Kasumi-1 (cell line): ENCODE data around the gene IRS2.
"Not testable (repeated sequence)": the region's sequence is repeated elsewhere in the genome, so short reads cannot be mapped to it uniquely, and the experiment has no call there.

ENCODE experiments used
- DNase-seq, 2 experiments: peaks; one replicate each; lab custom pipeline; 2025; lab: John Stamatoyannopoulos, UW

Gene IRS2, protein sequence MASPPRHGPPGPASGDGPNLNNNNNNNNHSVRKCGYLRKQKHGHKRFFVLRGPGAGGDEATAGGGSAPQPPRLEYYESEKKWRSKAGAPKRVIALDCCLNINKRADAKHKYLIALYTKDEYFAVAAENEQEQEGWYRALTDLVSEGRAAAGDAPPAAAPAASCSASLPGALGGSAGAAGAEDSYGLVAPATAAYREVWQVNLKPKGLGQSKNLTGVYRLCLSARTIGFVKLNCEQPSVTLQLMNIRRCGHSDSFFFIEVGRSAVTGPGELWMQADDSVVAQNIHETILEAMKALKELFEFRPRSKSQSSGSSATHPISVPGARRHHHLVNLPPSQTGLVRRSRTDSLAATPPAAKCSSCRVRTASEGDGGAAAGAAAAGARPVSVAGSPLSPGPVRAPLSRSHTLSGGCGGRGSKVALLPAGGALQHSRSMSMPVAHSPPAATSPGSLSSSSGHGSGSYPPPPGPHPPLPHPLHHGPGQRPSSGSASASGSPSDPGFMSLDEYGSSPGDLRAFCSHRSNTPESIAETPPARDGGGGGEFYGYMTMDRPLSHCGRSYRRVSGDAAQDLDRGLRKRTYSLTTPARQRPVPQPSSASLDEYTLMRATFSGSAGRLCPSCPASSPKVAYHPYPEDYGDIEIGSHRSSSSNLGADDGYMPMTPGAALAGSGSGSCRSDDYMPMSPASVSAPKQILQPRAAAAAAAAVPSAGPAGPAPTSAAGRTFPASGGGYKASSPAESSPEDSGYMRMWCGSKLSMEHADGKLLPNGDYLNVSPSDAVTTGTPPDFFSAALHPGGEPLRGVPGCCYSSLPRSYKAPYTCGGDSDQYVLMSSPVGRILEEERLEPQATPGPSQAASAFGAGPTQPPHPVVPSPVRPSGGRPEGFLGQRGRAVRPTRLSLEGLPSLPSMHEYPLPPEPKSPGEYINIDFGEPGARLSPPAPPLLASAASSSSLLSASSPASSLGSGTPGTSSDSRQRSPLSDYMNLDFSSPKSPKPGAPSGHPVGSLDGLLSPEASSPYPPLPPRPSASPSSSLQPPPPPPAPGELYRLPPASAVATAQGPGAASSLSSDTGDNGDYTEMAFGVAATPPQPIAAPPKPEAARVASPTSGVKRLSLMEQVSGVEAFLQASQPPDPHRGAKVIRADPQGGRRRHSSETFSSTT (N-terminal part only)

DNA sequence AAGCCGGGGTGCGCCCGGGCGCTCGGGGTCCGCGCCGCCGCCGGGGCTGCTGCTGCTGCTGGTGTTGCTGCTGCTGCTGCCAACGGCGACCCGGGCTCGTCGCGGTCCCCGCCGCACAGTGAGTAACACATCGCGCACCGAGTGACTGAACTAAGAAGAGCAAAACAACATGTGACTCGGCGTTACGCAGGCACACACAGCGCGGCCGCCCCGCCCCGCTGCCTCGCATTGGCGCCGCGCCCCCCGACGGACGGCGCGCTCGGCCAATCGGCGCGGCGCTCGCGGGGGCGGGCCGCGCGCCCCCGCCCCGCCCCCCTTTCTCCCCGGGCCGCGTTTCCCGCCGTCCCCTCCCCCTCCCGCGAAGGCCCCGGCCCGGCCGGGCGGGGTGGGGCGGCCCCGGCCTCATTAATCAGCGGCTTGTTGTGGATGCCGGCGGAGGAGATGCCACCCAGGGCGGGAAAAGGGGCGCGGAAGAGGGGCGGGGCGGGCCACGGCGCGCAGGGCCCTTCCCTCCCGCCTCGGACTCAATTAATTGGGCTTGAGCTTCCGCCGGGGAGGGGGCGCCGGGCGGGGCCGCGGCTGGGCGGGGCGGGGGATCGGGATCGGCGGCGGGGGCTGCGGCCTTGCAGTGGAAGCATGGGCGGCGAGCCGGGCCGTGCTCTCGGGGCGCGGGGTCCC is at the start of gene IRS2:
IRS2 (minus strand) TSS at position 127 of the 678 bp plus-strand sequence. CDS start 530 bp downstream, outside the sequence.
- DNase-seq = peak; percentile 92 to 94

DNA sequence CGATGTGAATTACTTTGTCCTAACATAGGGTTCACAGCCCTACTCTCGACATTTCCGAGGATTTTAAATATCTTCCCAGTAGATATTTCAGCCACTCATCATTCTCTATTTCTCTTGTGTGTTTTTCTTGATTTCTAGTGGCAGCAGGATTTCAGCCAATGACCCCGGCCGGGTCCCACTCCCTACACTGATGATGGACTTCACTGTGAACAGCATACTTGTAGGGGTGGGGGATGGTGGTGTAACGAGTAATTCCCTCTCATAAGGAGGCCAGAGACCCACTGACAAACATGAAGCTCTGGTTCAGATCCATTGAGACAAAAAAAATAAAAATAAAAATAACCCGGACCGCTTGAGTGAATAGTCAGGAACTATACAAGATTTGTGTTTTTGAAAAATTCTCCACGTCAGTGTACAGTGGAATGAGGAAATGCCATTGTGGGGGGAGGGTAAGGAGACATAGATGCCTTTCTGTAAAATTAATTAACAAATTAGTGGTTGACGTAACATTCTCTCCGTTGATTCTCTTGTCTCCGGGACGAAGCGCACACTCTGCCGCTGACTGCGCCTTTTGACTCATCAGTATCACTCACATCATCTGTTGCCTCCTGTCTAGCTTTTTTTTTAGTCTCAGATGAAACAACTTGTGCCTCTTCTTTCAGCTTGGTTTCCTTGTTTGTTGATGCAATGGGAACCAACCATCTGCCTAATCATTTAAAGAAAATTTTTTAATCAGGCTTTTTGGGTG is 48.8 kb upstream of the IRS2 start:
- DNase-seq = no peak

DNA sequence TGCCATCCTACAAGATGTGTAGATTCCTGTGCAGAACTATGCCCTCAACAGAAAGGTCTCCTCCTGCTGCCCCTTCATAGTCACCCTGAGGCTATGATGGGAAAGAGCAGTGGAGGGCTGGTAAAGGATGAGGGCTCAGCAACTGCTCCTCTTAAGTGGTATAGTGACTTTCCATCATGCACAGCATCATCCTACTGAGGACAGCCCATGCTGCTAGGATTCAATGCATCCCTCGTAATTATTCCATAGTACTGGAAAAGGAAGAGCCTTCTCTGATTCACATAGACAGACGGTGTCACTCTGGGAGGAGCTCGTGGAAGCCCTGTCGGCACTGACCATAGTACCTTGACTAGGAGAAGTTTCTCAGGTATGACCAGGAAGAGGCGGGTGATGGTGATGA is 47.6 kb upstream of the IRS2 start:
- no peak for DNase-seq

DNA sequence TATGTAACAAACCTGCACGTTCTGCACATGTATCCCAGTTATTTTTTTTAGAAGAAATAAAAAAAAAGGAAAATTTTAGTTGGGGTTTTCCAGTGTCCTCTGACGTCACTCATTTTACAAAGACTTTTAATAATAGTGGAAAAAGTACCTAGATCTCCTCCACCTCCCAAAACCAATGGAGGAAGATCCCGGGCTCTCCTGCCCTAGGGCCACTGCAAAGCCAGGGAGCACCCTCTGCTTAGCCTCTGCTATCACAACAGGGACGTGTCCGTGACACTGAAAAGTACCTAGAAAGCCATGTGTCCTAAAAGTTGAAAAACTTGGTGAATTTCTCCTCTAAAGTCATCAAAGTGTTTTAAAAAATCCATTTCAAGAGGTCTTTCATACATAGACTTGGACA is 46.7 kb upstream of the IRS2 start:
- DNase-seq = no peak

DNA sequence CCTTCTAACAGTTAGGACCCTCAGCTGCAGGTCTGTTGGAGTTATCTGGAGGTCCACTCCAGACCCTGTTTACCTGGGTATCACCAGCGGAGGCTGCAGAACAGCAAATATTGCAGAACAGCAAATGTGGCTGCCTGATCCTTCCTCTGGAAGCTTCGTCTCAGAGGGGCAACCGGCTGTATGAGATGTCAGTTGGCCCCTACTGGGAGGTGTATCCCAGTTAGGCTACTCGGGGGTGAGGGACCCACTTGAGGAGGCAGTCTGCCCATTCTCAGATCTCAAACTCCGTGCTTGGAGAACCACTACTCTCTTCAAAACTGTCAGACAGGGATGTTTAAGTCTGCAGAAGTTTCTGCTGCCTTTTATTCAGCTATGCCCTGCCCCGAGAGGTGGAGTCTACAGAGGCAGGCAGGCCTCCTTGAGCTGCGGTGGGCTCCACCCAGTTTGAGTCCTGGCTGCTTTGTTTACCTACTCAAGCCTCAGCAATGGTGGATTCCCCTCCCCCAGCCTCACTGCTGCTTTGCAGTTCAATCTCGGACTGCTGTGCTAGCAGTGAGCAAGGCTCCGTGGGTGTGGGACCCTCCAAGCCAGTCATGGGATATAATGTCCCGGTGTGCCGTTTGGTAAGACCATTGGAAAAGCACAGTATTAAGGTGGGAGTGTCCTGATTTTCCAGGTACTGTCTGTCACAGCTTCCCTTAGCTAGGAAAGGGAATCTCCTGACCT is 42.4 kb upstream of the IRS2 start:
- DNase-seq = not testable (repeated sequence)

DNA sequence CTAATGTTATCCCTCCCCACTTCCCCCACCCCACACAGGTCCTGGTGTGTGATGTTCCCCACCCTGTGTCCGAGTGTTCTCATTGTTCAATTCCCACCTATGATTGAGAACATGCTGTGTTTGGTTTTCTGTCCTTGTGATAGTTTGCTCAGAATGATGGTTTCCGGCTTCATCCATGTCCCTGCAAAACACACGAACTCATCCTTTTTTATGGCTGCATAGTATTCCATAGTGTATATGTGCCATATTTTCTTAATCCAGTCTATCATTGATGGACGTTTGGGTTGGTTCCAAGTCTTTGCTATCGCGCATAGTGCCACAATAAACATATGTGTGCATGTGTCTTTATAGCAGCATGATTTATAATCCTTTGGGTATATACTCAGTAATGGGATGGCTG is 36.8 kb upstream of the IRS2 start:
- DNase-seq = not testable (repeated sequence)

DNA sequence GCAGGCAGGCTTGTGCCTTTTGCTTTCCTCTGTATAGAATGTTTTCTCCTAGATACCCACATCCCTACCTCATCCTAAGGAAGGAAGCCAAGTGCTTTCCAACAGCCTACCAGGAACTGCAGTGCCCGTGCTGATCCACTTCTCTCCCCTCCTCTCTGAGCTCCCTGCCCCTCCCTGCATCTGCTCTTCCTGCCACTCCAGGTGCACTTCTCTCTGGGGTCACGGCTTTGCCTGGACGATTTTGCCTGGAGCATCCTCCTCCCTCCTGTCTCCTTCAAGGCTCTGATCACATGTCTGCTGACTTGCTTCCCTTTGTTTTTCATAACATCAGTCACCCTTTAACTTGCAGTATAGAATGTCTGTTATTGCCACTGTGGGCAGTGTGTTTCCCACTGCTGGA is 34.7 kb upstream of the IRS2 start:
- no peak for DNase-seq

DNA sequence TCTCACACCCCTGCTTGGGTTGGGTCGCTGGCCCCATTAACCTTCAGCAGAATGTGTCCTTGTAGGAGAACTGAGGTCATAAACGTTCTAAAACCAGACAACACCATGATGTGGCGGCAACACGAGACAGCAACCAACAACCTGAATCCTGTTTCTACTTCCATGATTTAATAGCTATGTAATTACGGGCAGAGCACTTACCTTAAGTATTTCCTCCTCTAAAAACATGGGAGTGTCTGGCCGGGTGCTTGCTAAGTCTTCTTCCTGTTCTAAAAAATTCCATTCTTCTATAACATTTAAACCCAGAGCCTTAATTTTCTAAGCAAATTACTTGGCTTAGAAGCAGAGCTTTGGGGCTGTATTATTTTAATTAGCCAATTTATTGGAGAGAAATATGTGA is 33.5 kb upstream of the IRS2 start:
- DNase-seq = no peak

DNA sequence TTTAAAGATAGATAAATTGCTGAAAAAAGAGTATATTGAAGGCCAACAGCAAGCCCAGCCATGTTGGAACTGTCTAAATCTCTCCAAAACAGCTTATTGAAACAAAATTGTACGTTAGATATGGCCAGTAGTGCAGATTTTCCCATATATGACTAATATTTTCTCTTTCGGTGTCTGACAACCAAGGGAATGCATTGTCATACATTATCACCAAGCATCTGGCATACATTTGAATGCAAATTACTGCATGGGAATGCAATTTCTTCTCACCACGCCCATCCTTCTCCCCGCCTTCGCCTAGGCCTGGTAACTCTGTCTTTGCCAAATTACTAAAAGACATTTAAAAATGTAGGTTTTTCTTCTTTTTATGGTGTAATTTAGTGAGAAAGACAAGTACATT is 32.5 kb upstream of the IRS2 start:
- DNase-seq = no peak

DNA sequence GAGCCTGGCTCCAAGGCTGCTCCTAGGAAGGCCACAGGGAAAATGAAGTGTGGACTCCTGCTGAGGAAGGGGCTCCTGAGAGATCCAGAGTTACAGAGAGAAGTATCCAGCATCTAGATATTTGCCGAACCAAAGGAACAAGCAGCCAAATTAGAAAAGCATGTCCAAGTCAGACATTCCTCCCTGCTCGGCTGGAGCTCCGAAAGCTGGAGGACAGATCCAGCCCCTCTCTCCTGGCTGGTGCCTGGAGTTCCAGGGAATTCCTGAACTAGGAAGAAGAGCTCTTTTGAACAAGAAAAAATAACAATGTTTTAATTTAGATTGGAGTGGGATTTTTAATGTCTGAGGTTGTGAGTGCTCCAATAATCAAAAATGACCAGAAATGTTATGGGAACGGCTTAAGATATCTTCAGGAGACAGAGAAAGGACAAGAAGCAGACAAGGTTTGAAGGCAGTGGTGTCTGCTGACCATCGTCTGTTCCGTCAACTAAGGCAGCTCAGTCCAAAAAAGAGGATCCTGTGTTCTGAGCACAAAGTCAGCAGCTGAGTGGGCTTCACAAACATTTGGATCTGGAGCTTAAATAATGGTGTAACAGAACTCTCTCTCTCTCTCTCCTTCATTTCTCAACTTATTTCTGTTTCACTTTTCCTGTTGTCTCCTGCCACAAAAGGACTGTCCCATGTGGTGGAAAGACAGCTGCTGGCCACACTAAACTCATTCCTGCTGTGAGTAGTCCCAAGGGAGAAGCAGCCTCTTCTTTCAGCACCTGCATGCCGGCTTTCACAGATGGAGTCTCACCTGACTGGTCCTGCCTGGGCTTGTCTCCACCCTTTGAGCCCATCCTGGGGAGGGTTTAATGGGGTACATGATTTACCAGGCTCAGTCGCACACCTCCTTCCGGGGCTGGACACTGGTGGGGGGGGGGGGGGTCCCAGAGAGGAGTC is 31.5 kb upstream of the IRS2 start:
- no peak for DNase-seq

DNA sequence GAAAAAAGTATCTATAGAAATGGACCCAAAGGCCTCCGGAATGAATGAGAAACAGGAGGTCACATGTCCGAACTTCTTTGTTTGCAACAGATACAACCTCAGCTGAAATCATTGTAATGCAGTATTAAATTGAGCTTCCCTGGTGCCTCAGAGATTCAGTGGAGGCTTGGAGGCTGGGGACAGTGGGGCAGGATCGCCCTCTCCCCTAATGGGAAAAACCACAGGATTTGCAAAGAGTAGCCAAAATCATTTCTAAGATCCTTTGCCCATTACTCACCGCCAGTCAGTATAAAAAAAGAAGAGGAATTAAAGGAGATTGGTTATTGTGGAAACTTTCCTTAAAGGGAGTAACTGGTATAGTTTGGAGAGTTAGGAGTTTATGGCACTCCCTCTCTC is 30.4 kb upstream of the IRS2 start:
- DNase-seq = no peak

DNA sequence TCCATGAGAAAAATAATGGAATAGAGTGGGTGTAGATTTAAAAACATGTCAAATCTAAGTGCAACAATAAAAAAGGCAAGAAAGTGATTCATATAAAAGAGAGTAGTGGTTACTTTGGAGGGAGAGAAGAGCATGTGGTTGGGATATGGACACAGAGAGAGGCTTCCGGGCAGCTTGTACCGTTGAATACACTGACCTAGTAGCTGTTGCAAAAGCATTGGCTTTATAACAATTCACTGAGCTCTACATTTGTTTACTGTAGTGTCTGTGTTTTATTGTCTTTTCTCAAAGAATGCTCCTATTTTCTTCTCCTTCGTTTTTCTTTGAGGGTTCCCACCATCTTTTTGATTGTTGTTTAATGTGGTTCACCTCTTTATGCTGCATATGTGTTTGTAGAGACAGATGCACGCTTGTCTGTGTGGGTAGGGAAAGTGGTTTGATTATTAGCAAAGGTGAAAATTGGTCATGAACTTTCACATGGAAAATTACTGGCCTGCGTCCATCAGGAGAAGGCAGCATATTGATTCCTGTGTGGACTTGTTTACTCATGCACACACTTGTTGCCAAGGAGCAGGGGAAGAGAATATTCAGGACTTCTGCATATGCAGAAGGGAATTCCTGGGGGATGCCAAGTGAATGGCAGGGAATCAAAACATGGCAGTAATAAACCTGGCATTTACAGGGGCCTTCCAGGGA is 29.9 kb upstream of the IRS2 start:
- no peak for DNase-seq

DNA sequence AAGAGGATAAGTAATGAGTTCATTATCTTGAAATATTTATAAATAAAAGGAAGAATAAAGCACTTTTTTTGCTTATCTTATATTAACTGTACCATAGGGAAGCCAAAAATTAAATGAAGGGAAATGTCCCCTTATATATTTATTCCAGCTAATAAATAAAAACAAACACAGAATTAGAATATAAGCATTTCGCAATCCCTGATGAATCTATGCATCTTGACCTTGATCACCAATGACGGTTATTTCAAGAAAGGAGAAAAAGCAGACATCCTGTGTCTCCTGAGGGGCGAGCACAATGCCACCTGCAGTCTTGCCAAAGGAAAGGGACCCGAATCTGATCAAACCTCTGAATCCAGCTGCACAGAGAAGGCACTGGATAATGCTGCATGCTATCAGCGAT is 29.3 kb upstream of the IRS2 start:
- DNase-seq = no peak

DNA sequence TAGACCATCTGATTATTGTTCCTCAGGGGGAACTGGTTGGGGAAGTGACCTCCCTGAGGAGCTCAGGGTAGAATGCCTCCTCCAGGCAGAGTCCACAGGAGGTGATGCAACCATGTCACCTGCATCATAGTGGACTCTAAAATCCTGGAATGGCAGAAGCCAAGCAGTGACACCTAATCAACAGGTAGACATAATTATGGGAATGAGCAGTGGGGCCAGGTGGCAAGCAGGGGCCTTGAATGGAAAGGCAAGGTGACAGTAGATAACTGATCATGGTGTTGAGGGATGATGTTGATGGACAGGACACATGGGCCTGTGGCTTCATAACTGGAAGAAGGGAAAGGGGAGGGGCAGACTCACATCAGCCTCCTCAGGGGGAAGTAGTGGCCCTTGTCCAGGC is 27.3 kb upstream of the IRS2 start:
- DNase-seq = no peak

DNA sequence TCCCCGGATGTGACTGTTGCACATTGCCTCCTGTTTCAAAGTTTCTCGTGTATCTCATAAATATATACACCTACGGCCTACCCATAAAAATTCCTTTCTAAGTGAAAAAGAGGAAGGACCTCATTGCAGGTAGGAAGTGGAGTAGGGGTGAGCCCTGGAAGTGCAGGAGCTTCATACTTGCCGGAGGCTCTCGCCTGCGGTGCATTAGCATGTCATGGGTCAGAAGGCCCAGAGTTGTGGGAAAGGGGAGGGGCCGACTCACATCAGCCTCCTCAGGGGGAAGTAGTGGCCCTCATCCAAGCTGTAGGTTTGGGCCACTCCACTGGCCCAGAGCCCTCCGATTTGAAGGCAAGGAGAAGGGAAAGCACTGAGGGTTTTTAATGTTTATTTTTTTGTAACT is 26.0 kb upstream of the IRS2 start:
- DNase-seq = no peak

DNA sequence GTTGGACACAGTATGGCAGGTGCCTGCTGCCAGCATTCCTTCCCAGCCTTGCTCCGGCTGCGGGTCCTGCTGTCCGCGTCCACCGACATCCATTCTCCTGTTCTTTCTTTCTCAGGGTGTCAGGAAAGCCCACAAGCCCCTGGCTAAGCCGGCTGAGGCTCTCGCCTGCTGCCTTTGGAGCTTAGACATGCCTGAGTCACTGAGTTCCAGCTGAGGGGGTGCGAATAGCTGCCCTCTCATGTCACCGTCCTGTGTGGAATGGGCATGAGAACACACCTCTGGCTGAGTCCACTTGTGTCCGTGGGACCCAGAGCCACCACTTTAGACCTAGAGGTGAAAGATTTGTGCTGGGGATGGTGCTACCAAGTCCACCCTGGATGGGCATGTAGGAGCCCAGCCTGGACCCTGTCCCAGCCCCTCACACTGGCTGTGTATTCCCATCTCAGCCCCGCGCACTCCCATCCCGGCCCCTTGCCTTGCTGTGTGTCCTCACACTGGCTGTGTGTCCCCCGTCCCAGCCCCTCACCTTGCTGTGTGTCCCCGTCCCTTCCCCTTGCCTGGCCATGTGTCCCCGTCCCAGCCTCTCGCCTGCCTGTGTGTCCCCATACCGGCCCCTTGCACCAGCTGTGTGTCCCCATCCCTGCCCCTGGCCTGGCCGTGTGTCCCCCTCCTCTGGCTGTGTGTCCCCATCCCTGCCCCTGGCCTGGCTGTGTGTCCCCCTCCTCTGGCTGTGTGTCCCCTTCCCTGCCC is 24.6 kb upstream of the IRS2 start:
- DNase-seq = no peak

DNA sequence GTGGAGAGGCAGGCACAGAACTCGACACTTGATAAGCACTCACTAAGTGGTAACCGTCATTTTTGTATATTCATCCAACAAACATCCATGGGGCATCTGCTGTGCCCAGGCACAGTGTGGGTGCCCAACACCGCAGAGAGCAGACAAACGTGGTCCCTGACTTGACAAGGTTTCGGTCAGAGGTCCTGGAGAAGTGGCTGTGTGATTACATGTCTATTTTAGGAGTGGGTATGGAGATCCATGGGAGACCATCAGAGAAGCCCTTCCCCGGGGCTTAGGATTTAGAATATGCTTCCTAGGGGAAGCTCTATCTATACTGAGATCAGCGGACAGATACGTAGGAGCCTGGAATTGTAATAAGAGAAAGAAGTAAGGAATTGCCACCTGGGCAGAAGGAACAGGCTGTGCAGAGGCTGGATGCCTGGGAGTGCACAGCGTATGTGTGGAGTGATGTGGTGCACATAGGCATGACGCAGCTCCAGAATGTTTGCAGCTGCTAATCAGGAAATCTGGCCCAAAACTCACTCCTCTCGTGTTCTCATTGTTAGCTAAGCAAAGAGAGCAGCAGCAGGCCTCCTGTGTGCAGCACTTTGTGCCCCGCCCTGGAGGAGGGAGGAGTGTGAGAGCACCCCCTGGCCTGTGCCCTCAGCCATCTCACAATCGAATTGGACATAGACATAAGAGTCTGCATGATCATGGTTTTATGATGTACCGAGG is 23.0 kb upstream of the IRS2 start:
- no peak for DNase-seq
